Measurements from ENCODE around the gene PIM3.

Gene PIM3

DNA sequence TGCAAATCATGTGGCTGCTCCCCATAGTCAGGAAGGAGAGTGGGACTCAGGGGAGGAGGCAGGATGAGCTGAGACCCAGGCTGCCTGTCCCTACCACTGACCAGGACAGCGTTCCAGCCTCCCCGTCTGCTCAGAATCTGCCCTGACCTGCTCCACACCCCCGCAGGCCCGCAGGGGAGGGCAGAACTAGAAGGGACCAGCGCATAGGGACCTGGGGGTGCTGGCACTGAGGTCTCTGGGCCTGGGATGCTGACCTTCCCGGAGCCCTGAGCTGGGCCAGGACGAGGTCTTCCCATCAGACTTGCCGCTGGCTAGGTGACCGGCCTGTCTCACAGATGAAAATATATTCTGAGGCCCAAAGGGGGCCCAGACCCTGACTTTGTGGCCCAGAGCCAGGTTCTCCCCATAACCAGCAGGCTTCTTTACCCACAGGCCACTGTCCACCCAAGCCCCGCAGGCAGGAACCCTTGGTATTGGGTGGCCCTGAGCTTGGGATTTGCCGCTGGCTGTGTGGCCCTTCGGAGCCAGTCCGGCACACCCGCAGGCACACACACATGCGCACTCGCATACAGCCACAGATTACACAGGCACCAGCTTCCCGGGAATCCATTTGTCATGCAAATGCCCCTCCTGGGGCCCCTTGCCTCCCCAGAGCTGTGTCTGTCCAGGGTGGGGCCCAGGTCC is 13.8 kb upstream of the PIM3 start:
- no peaks in the 10 kb centered on the region for H3K27me3 Mint-ChIP-seq
- no peaks in the 10 kb centered on the region for H3K36me3 Mint-ChIP-seq
- no peak overlapping the region for H3K27ac Mint-ChIP-seq
- no peaks in the 10 kb centered on the region for H3K9me3 Mint-ChIP-seq (ENCODE audit: low read depth)
- no peak overlapping the region for H3K4me3 Mint-ChIP-seq
- peaks cover 12% of the 10 kb centered on the region for H3K4me1 Mint-ChIP-seq (ENCODE audit: low read depth)

DNA sequence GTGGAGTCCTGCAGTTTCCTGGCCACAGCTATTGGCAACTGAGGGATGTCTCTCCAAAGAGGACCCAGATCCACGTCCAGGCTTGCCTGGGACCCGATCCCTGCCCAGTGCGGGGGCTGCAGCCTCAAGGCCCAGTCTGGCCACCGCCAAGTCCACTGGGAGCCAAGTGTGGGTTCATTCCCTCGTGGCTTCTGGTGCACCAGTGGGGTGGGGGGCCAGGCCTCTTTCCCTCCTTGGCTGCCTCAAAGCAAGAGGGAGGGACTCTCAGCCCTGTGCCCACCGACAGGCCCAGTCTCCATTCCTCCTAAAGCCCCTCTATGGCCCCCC is 13.3 kb upstream of the PIM3 start:
- H3K36me3 Mint-ChIP-seq, result no peaks in the 10 kb centered on the region
- no peaks in the 10 kb centered on the region for H3K9me3 Mint-ChIP-seq (ENCODE audit: low read depth)
- no peak overlapping the region for H3K27ac Mint-ChIP-seq
- no peak overlapping the region for H3K4me3 Mint-ChIP-seq
- peaks cover 12% of the 10 kb centered on the region for H3K4me1 Mint-ChIP-seq (ENCODE audit: low read depth)
- no peaks in the 10 kb centered on the region for H3K27me3 Mint-ChIP-seq

DNA sequence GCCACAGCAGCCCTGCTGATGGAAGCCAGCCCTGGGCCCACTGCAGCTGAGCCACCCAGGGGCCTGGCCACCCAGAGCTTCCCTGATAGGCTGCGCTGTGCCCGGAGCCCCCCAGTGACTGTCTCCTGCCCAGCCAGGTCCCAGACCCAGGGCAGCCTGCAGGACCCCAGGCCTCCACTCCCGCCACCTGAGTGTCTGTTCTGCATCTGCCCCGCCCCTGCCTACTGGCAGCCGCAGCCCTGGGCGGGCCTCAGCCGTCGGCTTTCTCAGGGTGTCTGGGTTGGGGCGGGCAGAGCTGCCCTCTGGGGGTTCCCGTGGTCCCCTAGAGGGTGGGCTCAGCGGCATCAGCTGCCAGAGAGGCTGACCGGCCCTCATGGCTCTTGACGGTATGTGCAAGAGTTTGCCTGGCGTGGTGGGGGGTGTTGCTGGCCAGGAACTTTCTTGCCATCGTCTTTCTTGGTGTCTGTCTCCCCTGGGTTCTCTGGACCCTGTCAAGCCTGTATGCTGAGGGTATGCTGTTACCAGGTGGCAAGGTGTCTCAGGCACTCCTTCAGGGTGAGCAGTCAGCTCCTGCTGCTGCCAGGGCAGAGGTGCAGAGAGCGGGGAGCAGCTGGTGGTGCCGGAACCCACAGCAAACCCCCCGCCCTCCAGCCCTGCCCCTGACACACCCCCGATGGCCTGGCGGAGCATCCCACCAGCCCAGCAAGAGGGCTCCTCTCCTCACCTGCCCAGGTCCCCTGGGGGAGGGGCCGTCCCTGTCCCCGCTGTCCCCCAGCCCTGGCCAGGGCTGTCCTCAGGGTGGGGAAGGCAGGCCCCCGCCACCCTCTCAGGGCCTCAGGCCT is 12.2 kb upstream of the PIM3 start:
- H3K9me3 Mint-ChIP-seq (ENCODE audit: low read depth), result no peaks in the 10 kb centered on the region
- no peaks in the 10 kb centered on the region for H3K27me3 Mint-ChIP-seq
- no peak overlapping the region for H3K4me3 Mint-ChIP-seq
- H3K27ac Mint-ChIP-seq, result no peak overlapping the region
- H3K36me3 Mint-ChIP-seq, result no peaks in the 10 kb centered on the region
- H3K4me1 Mint-ChIP-seq (ENCODE audit: low read depth), result peaks cover 12% of the 10 kb centered on the region

DNA sequence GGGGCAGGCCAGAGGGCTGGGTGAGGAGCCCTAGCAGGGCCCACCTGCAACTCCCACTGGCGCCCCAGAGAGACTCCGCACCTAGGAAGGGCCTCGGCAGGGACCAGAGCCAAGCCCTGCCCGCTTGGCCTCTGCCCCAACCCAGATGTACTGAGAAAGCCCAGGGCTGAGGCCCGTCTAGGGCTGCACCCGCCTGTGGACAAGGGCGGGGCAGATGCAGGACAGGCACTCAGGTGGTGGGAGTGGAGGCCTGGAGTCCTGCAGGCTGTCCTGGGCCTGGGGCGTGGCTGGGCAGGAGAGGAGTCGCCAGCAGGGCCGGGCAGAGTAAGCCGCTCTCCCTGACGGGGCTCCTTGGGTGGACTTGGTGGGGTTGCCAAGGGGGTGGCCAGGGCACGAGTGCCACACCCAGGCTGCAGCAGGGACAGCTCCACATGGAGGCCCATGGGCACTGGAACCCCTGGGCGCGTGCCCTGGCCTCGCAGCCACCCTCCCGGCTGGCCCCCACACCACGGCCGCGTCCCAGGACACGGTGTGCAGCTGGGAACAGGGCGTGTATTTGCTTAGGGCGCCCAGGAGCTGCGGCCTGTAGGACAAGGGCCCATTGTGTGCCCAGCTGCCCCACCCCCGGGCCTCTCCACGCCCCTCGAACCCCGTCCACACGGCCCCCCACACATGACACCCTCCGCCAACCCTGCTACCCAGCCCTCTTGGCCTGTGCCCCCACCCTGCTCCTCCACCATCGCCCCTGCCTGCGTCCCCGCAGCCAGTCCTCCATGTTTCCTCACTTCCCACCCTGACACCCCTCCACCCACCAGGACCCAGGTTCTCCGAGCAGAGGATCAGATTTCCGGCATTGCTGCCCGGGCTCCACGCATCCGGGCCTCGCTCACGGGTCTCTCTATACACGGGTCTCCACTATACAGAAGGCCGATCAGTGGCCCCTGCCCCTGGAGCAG is 11.3 kb upstream of the PIM3 start:
- no peak overlapping the region for H3K4me3 Mint-ChIP-seq
- peaks cover 11% of the 10 kb centered on the region for H3K4me1 Mint-ChIP-seq (ENCODE audit: low read depth)
- H3K27ac Mint-ChIP-seq, result no peak overlapping the region
- H3K9me3 Mint-ChIP-seq (ENCODE audit: low read depth), result no peaks in the 10 kb centered on the region
- no peaks in the 10 kb centered on the region for H3K36me3 Mint-ChIP-seq
- H3K27me3 Mint-ChIP-seq, result no peaks in the 10 kb centered on the region

DNA sequence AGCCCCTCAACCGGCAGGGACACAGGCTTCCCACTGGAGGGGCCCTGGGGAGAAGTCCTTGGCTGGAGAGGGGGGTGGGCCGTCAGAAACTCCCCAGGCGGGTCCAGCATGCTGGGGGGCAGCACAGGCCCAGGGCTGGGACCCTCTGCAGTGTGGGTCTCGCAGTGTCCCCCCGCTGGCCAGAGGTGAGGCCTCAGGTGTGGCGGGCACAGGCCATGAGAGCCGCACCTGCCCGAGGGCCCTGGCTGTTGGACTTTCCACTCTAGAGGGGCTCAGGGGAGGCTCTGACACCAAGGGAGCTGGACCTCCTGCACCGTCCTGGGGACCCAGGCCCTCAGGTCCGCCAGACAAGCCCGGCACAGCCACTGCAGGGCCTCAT is 10.7 kb upstream of the PIM3 start:
- H3K4me1 Mint-ChIP-seq (ENCODE audit: low read depth), result peaks cover 11% of the 10 kb centered on the region
- no peaks in the 10 kb centered on the region for H3K27me3 Mint-ChIP-seq
- no peak overlapping the region for H3K4me3 Mint-ChIP-seq
- H3K9me3 Mint-ChIP-seq (ENCODE audit: low read depth), result no peaks in the 10 kb centered on the region
- H3K27ac Mint-ChIP-seq, result no peak overlapping the region
- H3K36me3 Mint-ChIP-seq, result no peaks in the 10 kb centered on the region

DNA sequence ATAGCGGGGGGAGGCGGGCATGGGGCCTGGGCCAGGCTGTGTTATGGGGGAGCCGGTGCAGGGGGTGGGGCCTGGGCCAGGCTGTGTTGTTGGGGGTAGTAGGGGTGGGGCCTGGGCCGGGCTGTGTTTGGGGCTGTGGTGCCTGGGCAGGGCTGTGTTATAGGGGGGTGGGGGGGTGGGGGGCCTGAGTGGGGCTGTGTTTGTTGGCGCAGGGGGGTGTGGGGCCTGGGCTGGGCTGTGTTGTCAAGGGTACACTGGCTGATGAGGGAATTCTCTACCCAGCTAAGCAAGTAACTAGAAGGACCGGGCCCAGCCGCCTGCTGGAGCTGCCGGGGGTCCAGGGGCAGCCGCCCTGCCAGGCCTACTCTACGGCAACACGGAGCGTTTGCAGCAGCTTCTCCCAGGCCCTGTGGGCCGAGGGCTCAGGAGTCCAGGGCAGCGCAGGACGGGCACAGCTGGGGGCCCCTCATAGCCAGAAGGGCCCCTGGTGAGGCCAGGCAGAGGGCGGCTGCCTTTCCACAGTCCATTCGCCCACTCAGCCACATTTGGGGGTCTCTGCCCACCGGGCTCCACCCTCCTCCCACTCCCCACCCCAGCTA is 10.1 kb upstream of the PIM3 start:
- Mint-ChIP-seq H3K27ac (no peak overlapping the region), H3K4me1 (ENCODE audit: low read depth) (peaks cover 9% of the 10 kb centered on the region), H3K36me3 (no peaks in the 10 kb centered on the region), H3K27me3 (no peaks in the 10 kb centered on the region), H3K9me3 (ENCODE audit: low read depth) (no peaks in the 10 kb centered on the region), H3K4me3 (no peak overlapping the region)

DNA sequence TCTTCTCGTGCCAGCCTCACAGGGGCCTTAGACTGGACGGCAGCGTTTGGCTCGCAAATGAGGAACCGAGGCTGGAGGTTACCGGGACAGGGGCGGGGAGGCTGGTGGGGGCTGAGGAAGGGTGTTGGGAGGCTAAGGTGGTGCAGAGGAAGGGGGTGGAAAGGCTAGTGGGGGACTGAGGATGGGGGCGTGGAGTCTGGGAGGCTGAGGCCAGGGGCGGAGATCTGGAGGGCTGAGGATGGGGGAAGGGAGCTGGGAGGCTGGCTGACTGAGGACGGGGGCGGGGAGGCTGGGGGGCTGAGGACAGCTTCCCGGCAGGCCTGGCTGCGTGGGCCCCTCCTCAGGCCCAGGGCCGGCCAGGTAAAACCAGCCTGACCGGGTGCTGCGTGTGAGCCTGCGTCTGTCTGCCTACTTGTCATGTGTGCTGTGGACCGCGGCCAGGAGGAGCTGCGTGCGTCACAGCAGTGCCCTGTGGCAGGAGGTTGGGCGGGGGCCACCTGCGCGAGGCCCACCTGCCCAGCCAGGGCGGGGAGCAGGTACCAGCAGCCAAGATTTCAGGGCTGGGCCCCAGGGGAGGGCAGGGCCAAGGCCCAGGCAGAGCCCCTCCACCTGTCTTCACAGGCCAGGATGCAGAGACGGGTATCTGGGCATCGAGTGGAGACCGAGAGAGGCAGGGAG is 9.4 kb upstream of the PIM3 start:
- Mint-ChIP-seq H3K4me3 (no peak overlapping the region), H3K4me1 (ENCODE audit: low read depth) (peaks cover 3% of the 10 kb centered on the region), H3K27ac (no peak overlapping the region), H3K9me3 (ENCODE audit: low read depth) (no peaks in the 10 kb centered on the region), H3K27me3 (no peaks in the 10 kb centered on the region), H3K36me3 (no peaks in the 10 kb centered on the region)

DNA sequence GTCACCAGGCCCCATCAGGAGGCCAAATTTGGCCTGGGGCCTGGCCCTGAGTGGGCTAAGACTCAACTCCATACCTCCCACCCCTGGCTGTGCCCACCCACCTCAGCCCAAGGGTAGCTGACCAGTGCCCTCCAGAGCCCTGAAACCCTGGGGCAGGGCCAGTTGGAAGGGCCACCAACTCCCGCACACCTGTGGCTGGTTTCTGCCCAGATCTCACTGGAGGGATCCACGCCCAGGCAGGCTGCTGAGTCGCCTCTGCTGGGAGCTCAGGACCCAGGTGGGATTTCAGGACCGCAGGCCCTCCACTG is 8.9 kb upstream of the PIM3 start:
- Mint-ChIP-seq H3K4me1 (ENCODE audit: low read depth) (no peaks in the 10 kb centered on the region), H3K36me3 (no peaks in the 10 kb centered on the region)

DNA sequence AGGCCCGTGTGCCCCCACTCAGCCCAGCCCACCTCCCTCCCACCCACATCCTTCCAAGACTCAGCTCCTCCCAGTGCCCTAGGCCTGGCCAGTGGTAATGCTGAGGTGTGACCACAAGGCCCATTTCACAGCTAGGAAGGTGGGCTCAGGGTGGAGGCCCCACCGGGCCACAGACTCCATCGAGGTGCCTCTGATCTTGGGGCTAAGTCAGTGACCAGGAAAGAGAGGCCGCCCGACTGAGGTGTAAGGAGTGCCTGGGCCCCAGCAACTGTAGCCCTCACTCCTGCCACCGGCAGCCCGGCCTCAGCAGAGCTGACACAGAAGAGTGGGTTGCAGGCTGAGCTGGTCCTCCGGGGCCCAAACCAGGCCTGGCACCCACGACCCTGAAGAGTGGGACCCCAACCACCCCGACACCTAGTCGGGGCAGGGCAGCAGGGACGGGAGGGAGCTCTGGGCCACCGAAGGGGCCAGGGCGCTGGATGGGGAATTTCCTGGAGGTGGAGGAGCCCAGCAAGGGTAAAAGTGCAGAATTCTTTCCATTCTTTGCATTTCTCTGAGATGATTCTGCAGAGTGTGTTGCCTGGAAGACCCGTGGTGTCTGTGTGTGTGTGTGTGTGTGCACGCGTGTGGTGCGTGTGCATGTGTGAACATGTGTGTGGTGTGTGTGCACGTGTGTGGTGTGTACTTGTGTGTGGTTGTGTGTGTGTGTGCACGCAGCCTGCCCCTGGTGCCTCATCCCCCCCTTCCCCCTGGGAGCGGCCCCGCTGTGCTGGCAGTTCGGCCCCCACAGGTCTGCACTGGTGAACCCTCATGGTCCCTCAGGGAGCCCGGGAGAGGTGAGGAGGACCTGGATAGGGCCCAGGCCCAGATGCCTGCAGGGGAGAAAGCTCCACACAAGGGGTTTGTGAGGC is 8.3 kb upstream of the PIM3 start:
- H3K4me1 Mint-ChIP-seq (ENCODE audit: low read depth), result no peaks in the 10 kb centered on the region
- no peak overlapping the region for H3K27ac Mint-ChIP-seq
- no peaks in the 10 kb centered on the region for H3K27me3 Mint-ChIP-seq
- no peak overlapping the region for H3K4me3 Mint-ChIP-seq
- no peaks in the 10 kb centered on the region for H3K9me3 Mint-ChIP-seq (ENCODE audit: low read depth)
- H3K36me3 Mint-ChIP-seq, result no peaks in the 10 kb centered on the region

More for the DNA sequence above, 8.9 kb upstream of the PIM3 start:
- Mint-ChIP-seq H3K27me3 (no peaks in the 10 kb centered on the region), H3K27ac (no peak overlapping the region), H3K9me3 (ENCODE audit: low read depth) (no peaks in the 10 kb centered on the region), H3K4me3 (no peak overlapping the region)

DNA sequence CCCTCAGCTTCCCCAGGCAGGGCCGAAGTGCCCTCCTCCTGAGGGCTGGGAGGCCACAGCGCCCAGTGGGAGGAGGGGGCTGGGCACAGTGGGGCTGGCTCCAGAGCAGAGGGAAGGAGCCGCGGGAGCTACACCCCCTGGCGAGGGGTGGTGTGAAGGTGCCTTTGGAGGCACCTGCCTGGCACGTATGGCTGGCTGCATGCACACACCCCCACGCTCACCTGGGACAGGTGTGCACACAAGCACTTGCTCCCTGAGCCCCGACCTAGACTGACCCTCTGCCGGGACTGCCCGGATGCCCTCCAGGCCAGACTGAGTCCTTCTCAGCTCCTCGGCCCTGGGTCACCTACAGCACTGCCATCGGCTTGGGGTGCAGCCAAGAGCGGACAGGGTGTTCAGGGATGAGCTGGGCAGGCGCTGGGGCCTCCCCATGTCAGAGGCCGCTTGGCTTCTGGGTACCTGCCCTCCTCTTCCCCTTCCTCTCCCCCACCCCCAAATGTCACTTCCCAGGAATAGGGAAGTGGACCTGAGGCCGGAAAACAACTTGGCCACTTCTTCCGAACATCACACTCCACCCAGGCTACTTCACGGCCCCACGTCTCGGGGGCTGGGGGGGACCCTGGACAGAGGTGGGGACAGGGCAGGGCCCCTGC is 7.4 kb upstream of the PIM3 start:
- peaks cover 2% of the 10 kb centered on the region for H3K4me1 Mint-ChIP-seq (ENCODE audit: low read depth)
- H3K9me3 Mint-ChIP-seq (ENCODE audit: low read depth), result no peaks in the 10 kb centered on the region
- H3K27ac Mint-ChIP-seq, result no peak overlapping the region
- no peaks in the 10 kb centered on the region for H3K27me3 Mint-ChIP-seq
- no peaks in the 10 kb centered on the region for H3K36me3 Mint-ChIP-seq
- H3K4me3 Mint-ChIP-seq, result no peak overlapping the region

DNA sequence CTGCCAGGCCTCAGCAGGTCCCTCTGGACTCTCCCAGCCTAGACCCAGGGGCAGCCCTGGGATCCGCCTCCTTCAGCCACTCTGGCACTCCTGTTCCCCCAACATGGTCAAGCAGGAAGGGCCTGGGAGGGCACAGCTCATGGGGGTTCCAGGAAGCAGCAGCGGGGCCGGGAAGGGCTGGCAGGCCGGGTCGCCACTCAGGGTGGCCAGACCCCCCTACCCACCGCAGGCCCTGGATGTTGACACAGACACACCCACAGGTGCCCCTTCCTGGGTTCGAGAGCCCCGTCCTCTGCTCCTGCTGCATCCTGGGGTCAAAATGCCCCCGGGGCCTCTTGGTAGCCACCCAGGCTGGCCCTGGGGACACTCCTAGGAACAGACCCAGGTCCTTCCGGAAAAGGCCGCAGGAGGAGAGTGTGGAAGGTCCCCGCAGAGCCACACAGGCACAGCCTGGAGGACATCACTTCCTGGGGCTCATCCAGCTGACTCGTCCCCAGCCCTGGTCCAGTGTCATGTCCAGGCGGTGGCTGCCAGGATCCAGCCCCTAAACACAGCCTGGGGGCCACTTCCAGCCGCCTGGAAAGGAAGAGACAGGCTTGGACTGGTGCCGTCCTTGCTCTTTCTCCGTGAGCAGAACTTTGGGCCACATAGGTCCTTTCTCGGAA is 6.8 kb upstream of the PIM3 start:
- H3K27ac Mint-ChIP-seq, result no peak overlapping the region
- H3K4me1 Mint-ChIP-seq (ENCODE audit: low read depth), result peaks cover 2% of the 10 kb centered on the region
- no peaks in the 10 kb centered on the region for H3K36me3 Mint-ChIP-seq
- H3K9me3 Mint-ChIP-seq (ENCODE audit: low read depth), result no peaks in the 10 kb centered on the region
- H3K4me3 Mint-ChIP-seq, result no peak overlapping the region
- no peaks in the 10 kb centered on the region for H3K27me3 Mint-ChIP-seq

DNA sequence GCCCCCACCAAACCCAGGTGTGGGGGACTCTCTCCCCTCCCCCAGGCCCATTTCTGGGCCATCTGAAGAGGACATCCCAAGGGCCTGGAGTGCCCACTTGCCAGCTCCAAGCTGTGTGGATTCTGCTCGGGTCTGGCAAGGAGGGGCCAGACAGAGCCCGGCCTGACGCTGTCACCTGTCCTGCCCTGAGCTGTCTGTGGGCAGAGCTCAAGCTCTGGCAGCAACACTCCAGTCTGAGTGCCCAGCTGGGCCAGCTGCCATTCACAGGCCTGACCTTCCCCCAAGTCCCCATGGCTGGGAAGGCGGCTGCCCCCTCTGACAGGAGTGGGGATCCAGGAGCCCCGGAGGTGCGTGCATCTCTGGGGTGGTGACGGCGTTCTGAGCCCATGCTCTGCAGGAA is 6.2 kb upstream of the PIM3 start:
- Mint-ChIP-seq H3K27ac (no peak overlapping the region), H3K4me1 (ENCODE audit: low read depth) (peaks cover 7% of the 10 kb centered on the region), H3K36me3 (no peaks in the 10 kb centered on the region), H3K4me3 (no peak overlapping the region), H3K27me3 (no peaks in the 10 kb centered on the region), H3K9me3 (ENCODE audit: low read depth) (no peaks in the 10 kb centered on the region)

DNA sequence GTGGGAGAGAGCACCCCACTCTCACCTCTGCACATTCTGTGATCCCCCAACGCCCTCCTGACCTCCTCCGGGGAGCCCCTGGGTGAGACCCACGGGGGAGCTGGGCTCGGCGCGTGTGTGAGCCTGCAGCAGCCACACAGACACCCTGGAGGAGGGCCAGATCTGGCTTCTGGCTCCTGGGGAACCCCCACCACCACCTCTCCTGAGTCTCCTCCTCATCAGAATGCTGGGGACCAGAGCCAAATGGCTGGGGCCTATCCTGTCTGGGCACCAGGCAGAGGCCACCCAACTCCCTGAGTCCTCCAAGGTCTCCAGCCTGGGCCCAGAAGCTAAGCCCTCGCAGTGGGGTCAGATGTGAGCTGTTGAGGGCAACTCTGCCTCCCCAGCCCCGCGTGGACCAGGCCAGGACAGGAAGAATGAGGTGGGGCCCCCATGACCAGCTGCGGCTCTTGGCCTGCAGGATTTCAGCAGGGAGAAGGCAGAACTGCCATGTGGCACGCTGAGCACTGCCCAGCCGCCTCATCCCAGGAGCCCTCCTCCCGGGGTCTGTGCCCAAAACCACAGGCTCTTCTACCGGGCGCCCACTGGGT is 5.5 kb upstream of the PIM3 start:
- no peaks in the 10 kb centered on the region for H3K27me3 Mint-ChIP-seq
- H3K27ac Mint-ChIP-seq, result no peak overlapping the region
- no peaks in the 10 kb centered on the region for H3K9me3 Mint-ChIP-seq (ENCODE audit: low read depth)
- H3K4me3 Mint-ChIP-seq, result no peak overlapping the region
- H3K4me1 Mint-ChIP-seq (ENCODE audit: low read depth), result peaks cover 9% of the 10 kb centered on the region
- H3K36me3 Mint-ChIP-seq, result no peaks in the 10 kb centered on the region

Measured in activated naive CD8-positive, alpha-beta T cell (primary cell).